ENCODE data around the gene BTBD7.

Gene BTBD7

DNA sequence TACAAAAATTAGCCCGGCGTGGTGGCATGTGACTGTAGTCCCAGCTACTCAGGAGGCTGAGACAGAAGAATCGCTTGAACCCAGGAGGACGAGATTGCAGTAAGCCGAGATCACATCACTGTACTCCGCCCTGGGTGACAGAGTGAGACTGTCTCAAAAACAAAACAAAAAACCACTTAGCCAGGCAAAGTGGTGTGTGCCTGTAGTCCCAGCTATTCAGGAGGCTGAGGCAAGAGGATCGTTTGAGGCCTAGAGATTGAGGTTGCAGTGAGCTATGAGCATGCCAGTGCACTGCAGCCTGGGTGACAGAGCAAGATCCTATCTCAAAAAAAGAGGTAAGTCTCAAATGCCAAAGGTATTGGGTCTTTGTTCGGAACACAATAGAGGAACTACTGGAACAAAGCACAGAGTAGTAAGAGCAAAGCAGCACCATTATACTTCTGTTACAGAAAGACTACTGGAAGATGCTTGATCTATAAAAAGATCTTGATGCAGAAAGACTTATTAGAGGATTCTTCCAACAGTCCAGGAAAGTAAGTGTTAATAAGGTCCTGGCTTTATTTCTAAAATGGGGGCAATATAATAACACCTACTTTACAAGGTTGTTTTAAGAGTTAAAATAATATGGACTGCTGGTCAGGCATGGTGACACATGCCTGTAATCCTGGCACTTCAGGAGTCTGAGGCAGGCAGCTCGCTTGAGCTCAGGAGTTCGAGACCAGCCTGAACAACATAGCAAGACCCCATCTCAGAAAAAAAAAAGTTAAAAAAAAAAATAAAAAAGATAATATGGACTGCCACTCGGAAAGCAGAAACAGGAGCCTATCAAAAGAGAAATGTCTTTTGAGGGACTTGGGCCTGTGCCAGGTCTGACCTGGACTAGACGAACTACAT lies 29.9 kb downstream of the BTBD7 start:
- DNase-seq (ENCODE audit: low read depth), result no peak

DNA sequence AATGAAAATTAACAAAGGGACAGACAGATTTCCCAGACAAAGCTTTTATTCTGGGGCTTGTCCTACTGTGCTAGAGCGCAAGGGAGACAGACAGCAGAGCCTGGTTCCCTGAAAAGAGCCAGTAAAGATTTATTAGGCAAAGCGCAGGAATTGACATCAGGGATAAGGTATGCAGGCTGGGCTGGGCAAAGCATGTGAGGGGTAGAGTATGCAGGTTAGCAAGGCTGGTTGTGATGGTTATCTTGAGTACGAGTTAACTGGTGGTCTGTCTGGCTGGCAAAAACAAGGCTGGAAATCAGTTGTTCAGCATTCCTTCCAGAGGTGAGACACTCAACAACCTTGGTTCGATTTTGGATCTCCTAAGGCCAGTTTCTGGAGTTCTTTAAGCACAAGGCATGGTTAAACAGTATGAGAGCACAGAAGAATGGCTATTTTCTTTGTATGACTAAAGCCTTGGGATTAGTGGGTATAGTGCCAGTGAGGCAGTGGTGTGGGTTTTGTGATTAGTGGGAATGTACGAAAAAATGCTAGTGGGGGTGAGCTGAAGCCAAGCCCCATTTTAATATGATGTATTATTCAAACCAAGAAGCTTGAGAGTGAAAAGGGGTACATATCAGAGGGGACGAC lies 30.9 kb downstream of the BTBD7 start:
- no peak for DNase-seq (ENCODE audit: low read depth)

- DNase-seq (ENCODE audit: low read depth), result no peak
Measured at GRCh38 chr14:93299866-93300265, 33.0 kb downstream of the BTBD7 start.

- no peak for DNase-seq (ENCODE audit: low read depth)
Measured at GRCh38 chr14:93299416-93299815, 33.4 kb downstream of the BTBD7 start.

DNA sequence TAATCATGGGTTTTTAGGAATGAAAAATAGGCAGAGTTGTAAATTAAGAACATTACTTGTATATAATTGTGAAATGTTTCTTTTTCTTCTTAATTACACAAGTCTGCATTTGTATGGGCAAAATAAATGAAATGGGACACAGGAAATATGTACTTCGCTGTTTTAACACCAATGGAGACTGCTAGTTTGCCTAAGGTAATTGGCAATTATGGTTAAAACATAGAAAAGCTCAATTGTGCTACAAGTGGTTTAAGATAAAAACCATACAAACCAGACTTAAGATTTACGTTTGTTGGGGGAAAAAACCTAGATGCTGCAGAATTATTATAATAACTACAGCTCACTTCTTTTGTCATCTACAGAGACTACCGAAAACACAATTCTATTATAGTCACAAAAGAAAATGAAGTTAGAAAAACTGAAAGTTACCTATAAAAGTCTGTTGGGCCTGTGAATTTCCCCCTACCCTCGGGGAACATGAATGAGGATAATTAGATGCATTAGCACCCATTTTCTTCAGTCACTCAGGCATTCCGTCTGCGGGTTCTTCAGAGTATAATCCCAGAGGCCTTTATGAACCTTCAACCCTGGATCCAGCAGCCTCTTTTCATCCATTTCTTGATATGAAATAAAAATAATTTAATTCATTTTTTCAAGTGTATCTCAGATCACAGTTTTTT lies 37.2 kb downstream of the BTBD7 start:
- no peak for DNase-seq (ENCODE audit: low read depth)

DNA sequence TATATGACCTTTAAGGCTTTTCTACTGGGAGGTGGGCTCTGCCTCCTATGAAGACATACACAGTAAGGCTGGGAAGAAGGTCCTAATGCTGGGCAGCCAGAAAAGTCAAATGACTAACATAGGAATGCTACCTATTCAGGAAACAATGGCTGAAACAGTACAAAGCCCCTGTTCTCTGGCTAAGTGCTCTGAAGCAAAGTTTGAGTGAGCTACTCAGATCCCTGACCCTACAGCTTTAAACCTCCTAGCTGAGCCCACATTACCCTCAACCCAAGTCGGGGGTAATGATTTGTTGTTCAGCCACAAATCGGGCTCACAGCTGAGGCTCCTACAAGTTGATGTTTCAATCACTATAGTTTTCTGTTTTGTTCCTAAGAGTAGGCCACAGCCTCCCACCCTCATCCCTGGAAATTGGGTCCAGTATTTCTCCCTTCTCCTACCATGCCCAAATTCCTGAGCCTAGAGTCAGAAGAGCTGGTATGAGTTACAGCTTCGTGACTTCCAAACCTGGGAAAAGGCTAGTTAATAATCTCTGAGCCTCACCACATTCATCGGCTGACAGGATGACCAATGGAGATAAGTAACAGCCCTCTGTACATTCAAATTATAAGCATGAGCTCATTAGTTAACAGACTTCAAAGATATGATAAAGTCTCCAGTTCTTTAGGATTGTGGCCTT lies 46.5 kb downstream of the BTBD7 start:
- no peak for DNase-seq (ENCODE audit: low read depth)

DNA sequence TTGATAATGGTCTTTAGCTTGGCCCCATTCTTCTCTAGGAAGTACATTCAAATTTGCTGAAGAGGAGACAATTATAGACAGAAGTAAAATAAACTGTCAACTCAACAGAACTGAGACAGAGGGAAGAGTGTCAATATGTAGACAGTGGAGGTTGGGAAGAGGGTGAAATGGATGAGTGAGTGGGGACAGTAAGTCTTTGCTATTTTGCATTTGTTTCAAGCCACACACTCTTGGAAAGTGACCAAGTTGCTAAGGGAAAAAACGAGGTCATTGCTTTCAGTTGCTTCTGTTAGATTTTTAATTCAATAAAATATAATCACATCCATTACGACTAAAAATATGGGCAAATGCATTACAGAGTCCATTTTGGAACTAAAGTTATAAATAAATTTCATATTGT lies 47.8 kb downstream of the BTBD7 start:
- no peak for DNase-seq (ENCODE audit: low read depth)

DNA sequence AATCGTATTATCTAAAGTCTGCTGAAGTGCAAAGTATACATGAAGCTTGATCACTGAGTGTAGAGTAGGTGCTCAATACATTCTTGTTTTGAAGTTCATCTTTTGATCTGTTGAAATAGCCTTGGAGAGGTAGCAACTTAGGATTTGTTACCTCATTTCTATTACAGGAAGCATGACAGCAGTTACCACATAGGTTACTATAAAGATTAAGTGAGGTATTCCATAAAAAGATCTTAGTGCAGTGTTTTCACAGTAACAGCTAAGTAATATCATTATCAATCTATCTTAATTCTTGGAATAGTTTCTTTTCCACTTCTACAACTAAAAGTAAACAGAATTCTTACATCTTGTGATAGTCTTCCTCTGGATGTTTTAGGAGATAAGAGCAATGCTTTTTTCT lies 50.9 kb downstream of the BTBD7 start:
- DNase-seq (ENCODE audit: low read depth), result no peak

- no peak for DNase-seq (ENCODE audit: low read depth)
Measured at GRCh38 chr14:93280743-93281142, 52.1 kb downstream of the BTBD7 start.

GRCh38 chr14:93276031-93276716 lies 56.7 kb downstream of the BTBD7 start:
- no peak for DNase-seq (ENCODE audit: low read depth)

DNA sequence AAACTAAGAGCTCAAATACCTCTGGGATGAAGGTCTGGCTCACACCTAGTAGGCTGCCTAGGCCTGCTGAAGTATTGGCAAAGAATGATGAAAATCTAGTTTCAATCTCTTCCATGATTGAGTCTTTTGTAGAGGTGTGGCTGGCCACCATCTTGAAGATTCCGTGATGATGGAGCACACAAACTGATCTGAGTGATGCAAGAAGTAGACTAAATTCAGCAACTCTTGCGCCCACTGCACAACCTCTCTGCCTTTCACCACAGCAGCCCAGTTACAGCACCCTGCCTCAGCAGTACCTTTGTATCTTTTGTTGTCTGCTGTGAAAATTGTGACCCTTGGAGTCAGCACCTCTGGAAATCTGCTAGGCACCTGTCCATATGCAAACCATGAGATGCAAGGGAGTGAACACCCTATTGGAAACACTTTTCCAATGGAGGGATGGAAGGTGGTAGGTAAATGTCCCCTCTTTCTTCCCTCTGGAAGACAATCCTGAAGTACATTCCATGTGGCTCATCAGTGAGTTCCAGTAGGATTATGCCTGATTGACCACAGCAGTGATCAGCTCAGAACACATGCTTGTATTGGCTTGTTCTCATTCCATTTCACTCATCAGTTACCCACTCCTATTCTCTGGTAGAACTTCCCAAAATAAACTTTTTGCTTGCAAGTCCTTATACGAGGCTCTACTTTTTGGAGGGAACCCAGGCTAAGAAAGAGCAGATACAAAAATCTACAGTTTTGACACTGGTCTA lies 58.6 kb downstream of the BTBD7 start:
- no peak for DNase-seq (ENCODE audit: low read depth)

DNA sequence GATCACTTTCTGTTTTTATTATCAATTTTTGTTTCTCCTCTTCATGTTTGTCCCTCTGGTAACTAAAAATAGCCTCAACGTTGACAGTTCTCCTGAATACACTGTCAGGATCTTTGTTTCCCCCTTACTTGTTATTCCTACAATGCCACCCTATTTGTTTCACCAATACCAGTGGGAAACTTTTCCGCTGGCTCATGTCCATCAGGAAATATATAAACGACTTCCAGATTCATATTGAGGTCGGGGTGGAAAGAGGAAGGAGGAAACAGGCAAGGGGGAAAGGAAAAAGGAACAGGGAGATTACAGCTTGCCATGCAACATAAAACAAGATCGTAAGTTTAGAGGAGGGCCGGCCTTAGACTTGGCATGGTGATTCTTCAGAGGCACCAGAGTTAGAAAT lies 61.7 kb downstream of the BTBD7 start:
- DNase-seq (ENCODE audit: low read depth), result no peak

DNA sequence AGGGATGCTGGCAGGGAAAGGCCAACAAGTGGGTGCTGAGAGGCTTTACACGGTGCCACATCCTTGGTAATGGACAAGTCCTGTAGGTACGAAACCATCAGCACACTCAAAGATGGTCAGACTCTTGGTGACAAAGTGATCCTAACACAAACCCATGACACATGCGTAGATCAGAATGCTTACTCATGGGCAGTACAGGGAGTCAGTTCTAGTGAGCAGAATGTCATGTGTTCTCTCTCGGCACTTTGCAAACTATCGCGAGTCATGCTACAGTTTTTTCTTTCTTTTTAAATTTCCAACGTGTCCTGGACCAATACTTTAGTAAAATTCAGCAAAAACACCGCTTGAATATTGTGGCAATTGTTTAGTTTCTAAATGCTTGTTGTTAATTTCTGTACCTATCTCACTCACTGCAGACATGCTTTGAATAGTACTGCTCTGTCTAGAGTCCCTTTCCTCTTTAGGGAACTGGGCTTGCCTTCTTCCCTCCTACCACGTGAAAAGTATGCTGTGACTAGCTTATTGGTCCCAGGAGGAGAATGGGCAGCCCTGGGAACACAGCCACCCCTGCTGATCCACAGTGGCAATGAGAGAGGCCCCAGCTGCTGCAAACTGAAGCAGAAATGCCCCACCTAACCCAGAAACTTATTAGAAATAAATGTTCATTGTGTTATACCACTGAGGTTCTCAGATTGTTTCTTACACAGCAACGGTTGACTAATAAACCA lies 63.3 kb downstream of the BTBD7 start:
- DNase-seq (ENCODE audit: low read depth), result no peak

DNA sequence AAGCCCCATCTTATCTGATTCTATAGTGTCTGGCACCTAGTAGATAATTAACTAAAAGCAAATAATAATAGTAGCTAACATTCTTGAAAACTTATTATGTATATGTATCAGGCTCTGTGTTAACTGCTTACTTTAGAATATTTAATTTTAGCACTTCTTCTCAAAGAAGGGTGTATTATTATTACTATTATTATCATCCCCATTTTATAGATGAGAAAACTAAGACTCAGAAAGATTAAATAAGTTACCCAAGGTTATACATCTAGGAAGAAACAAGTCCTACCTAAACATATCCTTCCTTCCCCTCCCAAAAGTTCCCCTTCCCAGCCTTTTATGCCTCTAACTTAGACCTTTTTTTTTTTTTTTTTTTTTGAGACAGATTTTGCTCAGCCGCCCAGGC lies 64.4 kb downstream of the BTBD7 start:
- DNase-seq (ENCODE audit: low read depth), result no peak

- no peak for DNase-seq (ENCODE audit: low read depth)
Measured at GRCh38 chr14:93267149-93267711, 65.6 kb downstream of the BTBD7 start.

DNA sequence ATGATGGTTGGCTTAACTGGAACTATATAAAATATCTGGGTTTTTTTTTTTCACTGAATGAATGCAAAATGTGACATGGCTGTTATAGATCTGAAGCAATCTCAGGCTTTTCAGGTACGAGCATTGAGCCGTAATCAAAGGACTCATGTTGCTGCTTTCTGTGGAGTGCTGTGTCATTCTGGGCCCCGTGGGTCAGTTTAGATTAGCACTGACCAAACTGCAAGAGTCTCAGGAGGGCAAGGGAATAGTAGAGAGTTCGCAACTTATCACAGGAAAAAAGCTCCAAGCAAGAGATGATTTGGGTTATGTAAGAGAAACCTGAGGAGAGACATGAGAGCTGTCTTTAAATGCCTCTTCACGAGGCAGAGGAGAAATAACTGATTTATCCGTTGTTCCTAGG lies 66.7 kb downstream of the BTBD7 start:
- DNase-seq (ENCODE audit: low read depth), result no peak

- no peak for DNase-seq (ENCODE audit: low read depth)
Measured at GRCh38 chr14:93263416-93263815, 69.4 kb downstream of the BTBD7 start.

DNA sequence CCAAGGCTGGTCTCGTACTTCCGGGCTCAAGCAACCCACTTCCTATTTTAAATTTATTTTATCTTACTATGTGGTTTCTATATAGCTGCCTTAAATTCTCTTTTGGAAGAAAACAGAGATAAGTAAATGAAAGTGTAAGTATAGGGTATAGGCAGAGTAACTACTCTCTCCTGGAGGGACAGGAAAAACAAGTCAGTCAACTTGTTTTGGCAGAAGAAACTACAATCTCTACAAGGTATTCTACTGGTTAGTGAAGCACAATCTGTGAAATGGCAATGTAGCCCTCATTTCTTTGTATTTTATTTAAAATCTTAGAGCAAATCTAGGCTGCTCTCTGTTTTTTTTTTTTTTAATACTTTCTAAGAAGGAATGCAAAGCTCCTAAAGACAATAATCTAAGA lies 70.4 kb downstream of the BTBD7 start:
- no peak for DNase-seq (ENCODE audit: low read depth)

DNA sequence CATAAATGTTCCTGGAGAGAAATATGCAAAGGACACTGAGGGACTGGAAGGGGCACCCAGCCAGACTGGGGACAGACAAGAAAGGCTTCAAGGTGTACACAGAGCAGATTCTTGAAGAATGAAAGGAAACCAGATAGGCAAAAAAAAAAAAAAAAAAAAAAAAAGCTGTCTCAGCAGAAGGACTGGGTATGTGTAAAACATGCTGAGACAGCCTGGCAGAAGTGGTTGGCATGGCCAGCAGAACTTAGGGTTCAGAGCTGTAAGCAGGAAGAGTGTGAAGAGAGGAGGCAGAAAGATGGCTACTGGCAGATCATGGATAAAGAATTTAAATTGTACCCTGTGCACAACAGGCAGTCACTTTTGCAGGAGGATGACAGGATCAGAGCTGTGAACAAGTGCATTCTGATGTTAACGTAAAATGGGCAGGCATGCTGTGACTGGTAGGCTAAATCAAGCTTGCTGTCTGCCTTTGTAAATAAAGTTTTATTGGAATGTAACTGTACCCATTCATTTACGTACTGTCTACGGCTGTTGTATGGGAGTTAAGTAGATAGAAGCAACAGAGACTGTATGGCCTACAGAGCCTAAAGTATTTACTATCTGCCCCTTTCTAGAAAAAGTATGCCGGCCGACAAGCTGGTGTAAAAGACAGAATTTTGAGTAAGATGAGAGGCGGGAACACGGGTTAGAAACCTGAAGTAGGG lies 83.6 kb downstream of the BTBD7 start:
- DNase-seq (ENCODE audit: low read depth), result no peak

DNA sequence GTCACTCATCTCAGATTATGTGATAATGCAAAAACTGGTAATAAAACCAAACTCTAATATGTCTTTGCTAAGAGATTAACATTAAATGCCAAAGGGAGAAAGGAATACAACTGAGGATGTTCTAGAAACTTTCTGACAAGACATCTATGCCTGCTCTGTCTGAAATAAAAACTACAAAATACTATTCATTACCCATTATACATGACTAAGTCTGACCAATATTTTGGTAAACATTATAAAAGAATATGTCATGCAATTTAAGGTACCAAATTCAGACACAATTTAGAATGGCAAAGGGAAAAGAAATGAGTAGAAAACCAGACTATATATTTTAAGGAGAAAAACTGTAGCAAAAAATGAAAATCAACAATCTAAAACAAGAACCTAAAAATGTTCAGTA lies 86.3 kb downstream of the BTBD7 start:
- no peak for DNase-seq (ENCODE audit: low read depth)
